GM12873 (cell line): ENCODE data around the gene IL1R2.

Experiments used
- TF ChIP-seq, protein P1 (sequence below): IDR thresholded peaks from 2 replicates; pipeline ENCODE4 v1.5.1; 2012; ENCODE audit warnings: low read depth, mild to moderate bottlenecking, moderate library complexity, low read length, control low read depth; ENCODE audit not compliant: insufficient read depth; ENCODE audit errors: missing control alignments

Gene IL1R2

DNA sequence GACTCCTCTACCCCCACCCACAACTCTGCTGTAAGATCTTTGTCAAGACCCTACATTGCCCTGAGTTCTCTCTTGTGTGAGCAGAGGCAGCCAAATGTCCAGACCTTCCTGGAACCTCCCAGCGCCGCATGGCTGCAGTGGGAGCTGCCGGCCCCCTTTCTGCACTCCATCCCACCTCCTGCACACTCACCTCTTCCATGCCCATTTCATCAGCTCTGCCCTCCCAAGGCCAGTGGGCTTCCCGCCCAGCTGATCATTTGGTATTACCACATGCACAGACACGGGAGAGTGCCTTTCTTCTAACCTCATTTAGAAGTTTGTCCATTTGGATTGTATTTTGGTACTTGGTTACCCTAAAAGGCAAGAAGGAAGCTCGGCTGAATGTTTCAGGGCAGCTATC lies 2.0 kb downstream of the IL1R2 start:
- TF ChIP-seq, protein P1, sequence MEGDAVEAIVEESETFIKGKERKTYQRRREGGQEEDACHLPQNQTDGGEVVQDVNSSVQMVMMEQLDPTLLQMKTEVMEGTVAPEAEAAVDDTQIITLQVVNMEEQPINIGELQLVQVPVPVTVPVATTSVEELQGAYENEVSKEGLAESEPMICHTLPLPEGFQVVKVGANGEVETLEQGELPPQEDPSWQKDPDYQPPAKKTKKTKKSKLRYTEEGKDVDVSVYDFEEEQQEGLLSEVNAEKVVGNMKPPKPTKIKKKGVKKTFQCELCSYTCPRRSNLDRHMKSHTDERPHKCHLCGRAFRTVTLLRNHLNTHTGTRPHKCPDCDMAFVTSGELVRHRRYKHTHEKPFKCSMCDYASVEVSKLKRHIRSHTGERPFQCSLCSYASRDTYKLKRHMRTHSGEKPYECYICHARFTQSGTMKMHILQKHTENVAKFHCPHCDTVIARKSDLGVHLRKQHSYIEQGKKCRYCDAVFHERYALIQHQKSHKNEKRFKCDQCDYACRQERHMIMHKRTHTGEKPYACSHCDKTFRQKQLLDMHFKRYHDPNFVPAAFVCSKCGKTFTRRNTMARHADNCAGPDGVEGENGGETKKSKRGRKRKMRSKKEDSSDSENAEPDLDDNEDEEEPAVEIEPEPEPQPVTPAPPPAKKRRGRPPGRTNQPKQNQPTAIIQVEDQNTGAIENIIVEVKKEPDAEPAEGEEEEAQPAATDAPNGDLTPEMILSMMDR = no peak

DNA sequence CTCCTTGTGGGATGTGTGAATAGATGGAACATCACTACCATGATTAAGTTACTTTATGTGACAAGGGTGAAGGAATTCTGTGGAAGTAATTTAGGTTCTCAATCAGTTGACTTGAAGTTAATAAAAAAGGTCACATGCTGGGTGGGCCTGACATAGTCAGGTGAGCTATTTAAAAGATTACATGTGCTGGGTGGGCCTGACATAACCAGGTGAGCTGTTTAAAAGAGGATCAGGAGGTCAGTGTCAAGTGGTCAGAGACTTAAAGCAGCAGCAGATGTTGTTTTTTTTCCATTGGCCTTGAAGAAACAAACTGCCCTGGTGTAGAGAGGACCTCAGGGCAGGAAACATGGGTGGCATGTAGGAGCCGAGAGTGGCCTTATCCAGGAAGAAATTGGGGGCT lies 3.3 kb downstream of the IL1R2 start:
- TF ChIP-seq, protein P1 = no peak

DNA sequence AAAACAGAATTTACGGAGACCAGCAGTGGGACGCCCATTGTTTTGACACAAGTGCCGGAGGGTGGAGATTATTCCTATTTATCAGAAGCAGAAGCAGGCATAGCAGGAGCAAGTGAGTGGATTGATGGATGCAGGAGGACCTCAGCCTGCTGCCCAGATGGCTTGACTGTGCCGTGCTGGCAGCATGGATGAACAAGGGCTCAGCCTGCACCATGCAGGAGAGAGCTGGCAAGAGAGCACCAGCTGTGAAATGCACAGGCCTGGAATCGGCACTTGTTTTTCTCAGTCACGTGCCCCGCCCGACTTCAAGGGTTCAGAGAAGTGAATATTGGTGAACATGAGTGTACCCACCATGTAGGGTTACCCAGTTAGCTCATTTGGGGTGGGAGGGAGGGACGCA lies 4.0 kb downstream of the IL1R2 start:
- TF ChIP-seq, protein P1 = no peak

DNA sequence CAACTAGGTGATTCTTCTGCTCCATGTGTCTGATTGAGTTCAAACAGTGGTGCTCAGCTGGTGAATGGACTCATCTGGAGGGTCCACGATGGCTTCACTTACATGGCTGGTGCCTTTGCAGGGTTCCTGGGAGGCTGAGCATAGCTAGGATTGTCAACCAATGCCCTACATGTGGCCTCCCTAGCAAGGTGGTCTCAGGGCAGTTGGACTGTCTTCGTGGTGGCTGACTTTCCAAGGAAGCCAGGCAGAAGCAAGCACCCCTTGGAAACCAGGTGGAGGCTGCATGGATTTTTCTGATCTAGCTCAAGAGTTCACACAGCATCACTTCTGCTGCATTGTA lies 6.8 kb downstream of the IL1R2 start:
- TF ChIP-seq, protein P1 = no peak

DNA sequence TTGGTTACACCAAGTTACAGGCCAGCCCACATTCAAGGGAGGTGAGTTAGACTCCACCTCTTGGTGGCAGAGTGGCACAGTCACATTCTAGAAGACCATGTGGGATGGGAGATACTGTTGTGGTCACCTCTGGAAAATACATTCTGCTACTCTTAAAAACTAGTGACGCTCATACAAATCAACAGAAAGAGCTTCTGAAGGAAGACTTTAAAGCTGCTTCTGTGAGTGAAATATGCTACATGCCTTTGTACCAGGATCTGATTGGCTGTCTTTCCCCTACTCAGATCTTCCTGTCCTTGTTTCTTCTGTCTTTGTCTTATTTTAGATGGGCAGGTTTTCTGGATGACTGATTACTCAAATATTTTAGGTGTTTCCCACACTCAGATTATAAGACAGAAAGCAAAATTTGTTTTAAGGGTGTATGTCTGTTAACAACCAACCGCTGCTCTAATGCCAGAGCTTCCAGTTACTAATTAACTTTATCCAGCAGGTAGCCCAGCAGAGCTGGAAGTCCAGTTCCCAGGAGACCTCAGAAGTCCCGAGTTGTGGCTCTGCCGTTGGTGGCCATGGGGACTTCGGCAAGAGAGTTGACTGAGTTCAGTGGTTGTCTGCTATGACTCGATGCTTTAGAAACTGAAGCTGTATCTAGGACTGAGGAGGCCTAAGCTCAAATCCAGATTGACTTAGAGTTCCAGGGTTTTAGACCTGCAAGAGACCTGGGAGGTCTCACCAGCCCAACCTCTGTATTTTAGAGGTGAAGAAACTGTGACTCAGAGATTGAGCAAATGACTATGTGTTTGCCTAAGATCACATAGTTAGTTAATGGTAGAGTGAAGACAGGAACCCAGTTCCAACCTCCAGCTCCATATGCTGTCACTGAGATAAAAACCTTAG lies 7.4 kb downstream of the IL1R2 start:
- TF ChIP-seq, protein P1 = no peak

DNA sequence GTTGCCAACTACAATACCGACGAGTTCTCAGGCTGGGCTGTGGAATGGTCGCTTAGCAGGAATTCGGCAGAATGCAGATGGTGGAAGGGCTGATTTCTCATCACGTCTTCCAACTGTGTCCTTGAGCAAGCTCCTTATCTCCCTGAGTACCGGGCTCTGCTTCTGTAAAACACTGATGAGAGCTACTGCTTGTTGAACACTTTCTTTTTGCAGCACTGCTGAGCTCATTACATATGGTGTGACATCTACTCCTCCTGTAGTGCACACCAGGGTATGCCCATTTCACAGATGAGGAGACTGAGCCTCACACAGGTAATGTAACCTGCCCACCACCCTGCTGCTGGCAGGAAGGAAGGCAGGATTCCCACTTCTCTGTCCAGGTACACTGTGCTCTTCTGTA lies 8.3 kb downstream of the IL1R2 start:
- TF ChIP-seq, protein P1 = no peak

DNA sequence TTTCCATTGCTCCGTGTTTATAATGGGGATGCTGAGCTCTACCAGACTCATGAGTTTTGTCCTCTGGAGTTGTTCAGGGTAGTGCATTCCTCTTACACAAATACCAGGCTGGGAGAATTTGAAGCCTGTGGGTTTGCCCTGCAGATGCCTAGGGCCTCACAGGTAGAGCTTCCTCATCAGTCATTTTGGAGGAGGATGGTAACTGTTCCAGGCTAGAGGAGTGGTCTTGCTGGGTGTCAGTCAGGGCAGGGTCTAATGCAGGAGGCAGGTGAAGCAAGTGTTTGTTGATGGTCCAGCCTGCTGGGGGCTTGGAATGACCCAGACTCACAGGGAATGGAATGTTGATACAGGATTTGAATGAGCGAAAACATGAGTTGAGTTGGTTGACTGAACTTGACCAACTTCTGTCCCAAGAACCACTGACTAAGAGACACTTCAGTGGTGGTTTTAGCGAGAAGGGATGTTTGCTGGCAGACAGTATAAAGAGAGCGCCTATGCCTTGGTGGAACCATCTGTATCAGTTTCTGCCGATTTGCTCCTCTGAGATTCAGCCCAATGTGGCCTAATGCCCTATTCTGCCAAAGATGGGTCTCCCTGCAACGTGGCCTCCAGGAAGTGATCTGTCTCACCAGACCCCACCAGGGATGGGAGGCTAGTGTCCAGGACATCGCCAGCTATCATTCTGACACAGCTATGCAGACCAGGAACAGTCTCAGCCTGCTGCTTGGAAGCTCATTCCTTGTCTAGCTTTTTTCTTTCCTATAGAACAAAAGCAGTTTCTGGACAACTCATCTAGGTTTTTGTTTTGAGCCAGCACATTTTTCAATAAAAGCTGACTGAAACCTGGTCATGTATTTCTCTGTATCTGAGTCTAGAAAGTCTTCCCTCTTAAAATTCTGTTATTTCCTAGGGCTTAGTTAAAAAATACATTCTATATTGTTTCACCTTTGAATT lies 9.3 kb downstream of the IL1R2 start:
- TF ChIP-seq, protein P1 = no peak
